Urothelium cell line (cell line): ENCODE measurements around the gene SGMS1.
A peak's percentile ranks its signal among the peaks of the same experiment; 100 is the strongest.

Experiments
- DNase-seq: peaks from one replicate; pipeline ENCODE4 v3.0.0; 2011; ENCODE audit warnings: low spot score, mixed read lengths
- FAIRE-seq: peaks from 2 replicates; lab custom pipeline; 2011; peaks lifted over from hg19 to GRCh38; lab: Jason Lieb, UNC

The SGMS1 gene

GRCh38 chr10:50324046-50324445 is 299.7 kb downstream of the SGMS1 start:
- FAIRE-seq (no peak), DNase-seq (no peak)

DNA sequence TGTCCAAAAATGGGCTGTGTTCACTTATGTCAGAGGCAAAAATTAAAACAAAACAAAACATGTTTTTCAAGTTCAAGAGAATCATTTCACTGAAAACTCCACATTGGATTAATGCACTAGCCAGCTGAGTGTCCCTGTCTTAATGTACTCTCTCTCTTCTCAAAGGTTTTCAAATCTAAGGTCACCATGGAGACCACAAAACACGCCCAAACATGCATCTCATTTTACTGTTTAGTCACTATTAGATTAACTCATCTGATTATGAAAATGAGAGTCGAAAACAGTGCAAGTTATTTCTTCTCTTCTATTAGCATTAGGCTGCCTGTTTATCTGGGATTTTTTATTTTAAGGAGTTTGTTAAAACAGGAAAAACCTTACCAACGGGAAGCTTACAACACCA is 301.7 kb downstream of the SGMS1 start:
- FAIRE-seq: no peak

GRCh38 chr10:50318129-50318528 is 305.6 kb downstream of the SGMS1 start:
- FAIRE-seq: no peak
- no peak for DNase-seq

More for the DNA sequence above, 301.7 kb downstream of the SGMS1 start:
- no peak for DNase-seq

GRCh38 chr10:50316695-50317648 is 306.8 kb downstream of the SGMS1 start:
- no peak for FAIRE-seq
- no peak for DNase-seq

DNA sequence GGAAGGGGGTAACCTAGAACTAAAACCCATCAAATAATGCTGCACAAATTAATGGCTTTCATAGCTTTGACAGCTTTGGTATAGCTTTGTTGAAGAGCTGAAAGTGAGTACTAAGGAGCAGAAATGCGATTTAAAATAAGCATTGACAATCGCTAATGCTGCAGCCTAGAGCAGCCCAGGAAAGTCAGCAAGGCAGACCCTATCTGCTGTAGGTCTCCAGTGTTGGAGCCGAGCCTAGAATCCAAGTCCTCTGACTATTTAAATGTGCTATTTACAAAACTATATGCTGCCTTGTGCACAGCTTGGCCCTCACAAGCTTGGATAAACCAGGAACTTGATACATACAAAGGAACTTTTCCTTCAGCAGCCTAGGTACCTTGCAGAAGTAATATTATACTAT is 307.6 kb downstream of the SGMS1 start:
- FAIRE-seq: no peak

DNA sequence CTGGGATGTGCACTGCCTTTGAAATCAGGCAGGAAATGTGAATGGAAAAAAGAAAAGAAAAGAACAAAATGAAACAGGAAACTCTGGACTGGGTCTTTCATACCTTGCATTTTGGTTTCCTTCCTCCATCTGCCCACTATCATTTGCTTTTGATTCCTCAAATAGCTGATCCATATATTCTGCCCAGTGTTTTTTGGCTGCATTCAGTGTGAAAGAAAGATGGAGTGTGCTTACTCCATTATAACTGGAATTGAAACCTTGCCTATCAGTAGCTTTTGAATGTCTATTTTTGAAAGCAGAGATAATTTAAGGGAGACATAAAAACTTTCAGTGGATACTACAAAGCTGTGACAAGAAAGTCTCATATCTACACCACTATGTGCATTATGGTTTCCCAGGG is 308.3 kb downstream of the SGMS1 start:
- no peak for DNase-seq
- FAIRE-seq: no peak

More for the DNA sequence above, 307.6 kb downstream of the SGMS1 start:
- DNase-seq: no peak

DNA sequence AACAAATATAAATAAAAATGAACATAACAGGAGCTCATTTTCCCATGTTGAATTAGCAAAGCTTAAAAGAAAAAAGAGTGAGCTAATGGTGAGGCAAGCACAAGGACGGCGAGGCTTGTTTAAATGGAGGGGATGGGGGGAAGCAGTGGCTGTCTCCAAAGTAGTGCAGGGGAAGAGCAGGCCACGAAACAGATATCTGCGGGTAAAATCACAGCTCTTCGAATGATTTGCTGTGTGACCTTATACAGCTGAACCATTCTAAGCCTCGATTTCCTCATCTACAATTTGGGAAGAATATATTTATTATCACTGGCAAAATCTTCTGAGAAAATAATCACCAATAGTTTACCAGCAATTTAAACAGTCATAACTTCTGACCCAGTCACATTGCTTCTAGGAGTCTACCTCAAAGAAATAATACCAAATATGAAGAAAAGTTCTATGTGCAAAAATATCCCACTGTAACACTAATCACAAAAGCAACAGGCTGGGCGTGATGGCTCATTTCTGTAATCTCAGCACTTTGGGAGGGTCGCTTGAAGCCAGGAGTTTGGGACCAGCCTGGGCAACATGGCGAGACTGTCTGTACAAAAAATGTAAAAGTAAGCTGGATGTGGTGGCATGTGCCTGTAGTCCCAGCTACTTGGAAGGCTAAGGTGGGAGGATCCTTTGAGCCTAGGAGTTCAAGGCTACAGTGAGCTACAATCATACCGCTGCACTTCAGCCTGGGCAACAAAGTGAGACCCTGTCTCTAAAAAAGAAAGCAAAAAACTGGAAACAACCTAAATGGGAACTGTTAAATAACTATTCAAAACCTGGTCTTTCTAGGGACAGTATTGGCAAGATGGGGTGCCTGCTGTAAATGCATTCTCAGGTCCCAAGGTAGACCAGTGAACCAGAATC is 309.3 kb downstream of the SGMS1 start:
- no peak for FAIRE-seq
- no peak for DNase-seq

- DNase-seq (no peak), FAIRE-seq (no peak)
Measured at GRCh38 chr10:50312464-50313437, 311.0 kb downstream of the SGMS1 start.

- FAIRE-seq: peak; percentile 93
- peak; percentile 31 for DNase-seq
Measured at GRCh38 chr10:50310560-50311174, 313.1 kb downstream of the SGMS1 start.

DNA sequence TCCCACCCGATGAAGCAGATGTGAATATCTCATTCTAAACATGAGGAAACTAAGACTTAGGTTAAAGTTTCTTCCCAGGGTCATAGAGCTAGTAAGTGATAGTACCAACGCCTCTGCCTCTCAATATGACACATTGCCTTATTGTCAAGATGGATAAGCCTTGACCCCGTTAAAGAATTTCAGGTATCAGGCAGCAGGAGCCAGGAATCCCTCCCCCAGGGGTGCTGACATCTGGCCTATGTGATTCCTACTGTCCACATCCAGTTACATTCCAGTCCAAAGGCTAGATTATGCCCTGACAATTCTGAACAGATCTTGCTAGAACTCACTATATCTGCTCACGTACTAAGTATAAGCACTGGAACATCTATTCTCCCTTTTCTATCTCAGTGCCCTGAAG is 314.4 kb downstream of the SGMS1 start:
- DNase-seq (no peak), FAIRE-seq (no peak)

- no peak for DNase-seq
- FAIRE-seq: no peak
Measured at GRCh38 chr10:50304660-50305059, 319.1 kb downstream of the SGMS1 start.

- DNase-seq (no peak), FAIRE-seq (no peak)
Measured at GRCh38 chr10:50299948-50300669, 323.6 kb downstream of the SGMS1 start.

DNA sequence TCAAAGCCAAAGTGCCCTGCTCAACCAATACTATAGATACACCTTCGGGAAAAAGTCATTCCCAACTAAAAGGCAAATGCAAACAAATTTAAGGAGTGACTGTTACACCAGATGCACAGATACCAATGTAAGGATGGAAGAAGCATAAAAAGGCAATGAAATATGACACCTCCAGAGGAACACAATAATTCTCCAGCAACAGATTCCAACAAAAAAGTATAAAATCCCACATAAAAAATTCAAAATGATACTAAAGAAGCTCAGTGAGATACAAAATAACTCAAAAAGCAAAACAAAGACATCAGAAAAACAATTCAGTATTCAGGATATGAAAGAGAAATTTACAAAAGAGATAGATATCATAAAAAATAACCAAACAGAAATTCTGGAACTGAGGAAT is 328.4 kb downstream of the SGMS1 start:
- FAIRE-seq: no peak

GRCh38 chr10:50294582-50294981 is 329.2 kb downstream of the SGMS1 start:
- no peak for FAIRE-seq

More for the DNA sequence above, 328.4 kb downstream of the SGMS1 start:
- DNase-seq: no peak

DNA sequence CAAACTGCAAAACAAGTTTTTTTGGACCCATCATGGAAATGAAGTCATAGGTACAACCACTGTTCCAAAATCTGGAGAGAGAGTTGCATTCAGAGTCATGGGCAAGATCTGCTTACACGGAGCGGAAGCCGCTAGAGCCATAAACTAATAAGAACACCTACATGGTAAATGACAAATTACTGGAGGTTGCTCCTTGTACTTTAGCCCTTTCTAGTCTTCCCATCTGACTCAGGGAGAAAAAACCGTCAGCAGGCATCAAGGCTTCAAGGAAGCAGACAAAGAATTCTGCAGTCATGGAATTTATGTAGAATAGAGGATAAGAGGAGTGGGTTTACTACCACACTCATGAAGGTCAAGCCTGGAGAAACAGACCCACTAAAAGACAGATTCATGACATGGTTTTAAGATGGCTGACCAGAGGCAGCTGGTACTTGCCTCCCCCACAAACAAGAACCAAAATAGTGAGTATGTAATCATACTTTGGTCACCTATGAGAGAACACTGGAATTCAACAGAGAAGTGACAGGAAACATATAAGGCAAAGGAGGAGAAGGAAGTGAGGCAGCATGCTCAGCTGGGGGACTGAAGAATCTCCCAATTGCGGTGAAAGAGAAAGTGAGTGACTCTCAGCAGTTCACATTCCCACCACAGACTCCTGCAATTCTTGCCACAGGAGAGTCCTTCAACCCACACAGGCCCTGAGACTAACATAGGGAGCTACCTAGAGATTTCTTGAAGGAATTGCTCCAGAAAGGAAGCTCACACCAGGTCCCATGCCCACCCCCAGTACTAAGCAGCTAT is 330.0 kb downstream of the SGMS1 start:
- no peak for FAIRE-seq
- DNase-seq: no peak

More at GRCh38 chr10:50294582-50294981, 329.2 kb downstream of the SGMS1 start:
- DNase-seq: no peak

DNA sequence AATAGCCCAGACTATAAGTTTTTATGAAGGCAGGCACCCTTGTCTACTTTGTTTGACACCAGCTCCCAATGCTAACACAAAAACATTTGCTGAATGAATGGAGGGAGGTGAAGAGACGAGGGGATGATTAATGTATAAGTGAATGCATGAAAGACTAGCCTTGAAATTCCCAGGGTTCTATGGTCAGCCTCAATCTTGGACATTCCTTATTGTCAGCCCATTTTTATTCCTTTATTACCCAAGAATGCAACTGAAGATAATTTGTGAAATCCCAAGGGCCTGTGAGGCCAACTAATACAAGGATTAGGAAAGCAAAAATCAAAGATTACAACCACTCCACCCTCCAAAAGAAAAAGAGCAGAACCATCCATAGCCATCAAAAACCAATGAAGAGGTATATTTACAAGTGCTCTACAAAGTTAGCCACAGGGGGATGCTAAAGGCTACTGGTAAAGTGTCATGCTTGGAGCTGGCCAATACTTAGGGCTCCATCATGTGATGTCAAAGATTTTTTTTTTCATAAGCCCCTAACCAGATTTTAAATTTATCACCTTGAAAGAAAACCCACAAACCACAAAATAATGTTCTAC is 332.4 kb downstream of the SGMS1 start:
- no peak for DNase-seq
- FAIRE-seq: no peak

- no peak for DNase-seq
- no peak for FAIRE-seq
Measured at GRCh38 chr10:50289196-50289595, 334.6 kb downstream of the SGMS1 start.
